ENCODE measurements around the gene SAC3D1.

SAC3D1 gene

DNA sequence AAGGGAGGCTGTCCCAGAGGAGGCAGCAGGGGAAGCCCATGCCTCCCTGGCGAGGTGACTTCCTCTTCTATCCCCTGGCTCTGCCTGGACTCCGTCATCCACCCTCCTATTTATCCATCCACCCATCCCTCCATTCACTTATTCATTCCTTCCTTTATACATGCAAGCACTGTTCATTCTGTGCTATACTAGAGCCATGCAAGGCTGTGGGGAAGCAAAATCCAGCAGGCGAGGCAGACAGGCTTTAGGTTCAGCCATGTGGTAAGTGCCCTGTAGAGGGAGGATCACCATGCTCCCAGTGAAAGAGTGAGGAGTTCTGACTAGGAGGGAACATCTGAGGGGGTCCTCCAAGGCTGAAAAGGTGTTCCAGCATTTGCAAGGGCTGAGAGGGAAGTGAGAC is 18.5 kb downstream of the SAC3D1 start:
- DNase-seq (ENCODE audit: low read depth in 1 of 2, low spot score in 1 of 2), result no peak

DNA sequence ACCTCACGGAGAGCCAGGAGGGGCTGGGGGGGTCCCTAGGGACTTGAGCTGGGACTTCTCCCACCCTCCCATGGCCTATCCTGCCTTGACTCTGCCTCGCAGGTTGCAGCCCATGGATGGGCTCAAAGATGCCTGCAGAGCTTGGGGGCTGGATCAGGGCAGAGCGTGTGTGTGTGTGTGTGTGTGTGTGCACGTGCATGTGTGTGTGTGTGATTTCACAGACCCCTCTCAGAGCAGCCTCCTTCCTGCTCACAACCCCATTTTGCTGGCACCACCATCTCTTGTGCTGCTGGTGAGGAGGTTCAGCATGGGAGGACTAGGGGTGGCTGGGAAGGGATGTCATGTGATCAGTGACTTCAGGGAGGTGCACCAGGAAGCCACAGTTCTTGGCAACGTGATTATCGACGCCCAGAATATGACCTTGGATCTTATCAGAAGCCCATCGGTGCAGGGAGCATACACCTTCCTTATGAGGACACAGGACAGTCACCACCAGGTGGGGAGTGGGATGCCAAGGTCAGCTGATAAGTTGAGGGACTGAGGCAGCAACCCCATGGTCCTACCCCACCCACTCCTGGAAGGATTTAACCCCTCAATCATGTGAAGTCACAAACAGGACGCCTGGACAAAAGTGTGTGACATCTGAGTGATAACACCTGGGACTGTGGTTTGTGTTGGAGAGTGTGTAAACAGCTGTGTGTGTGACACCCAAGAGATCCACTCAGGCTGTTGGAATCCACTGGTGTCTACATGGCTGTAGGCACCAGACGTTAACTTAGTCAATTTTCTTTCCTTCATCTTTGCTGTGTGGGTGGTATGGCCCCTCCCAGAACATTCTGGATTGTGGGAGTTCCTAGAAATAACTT is 19.2 kb downstream of the SAC3D1 start:
- no peak for DNase-seq (ENCODE audit: low read depth in 1 of 2, low spot score in 1 of 2)

DNA sequence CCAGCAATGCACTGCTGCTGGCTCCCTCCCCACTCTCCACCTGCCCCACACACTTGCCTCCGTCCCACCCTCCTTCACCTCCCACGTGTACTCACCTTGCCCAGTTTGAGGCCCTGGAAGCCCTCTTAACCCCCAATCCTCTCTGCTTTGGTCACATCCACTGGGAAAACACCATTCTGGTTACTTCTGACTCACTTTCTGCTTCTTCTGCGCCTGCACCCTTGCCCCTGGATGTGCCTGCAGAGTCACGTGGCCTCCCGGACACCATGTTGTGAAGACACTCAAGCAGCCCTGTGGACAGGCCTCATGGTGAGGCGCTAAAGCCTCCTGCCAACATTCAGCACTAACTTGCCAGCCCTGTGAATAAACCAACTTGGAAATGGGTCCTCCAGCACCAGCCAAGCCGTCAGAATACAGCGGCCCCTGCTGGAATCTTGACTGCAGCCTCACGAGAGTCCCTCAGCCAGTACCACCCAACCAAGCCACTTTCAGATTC is 20.0 kb downstream of the SAC3D1 start:
- no peak for DNase-seq (ENCODE audit: low read depth in 1 of 2, low spot score in 1 of 2)

- no peak for DNase-seq (ENCODE audit: low read depth in 1 of 2, low spot score in 1 of 2)
Measured at GRCh38 chr11:65063532-65063931, 22.5 kb downstream of the SAC3D1 start.

- no peak for DNase-seq (ENCODE audit: low read depth in 1 of 2, low spot score in 1 of 2)
Measured at GRCh38 chr11:65064847-65065240, 23.8 kb downstream of the SAC3D1 start.

GRCh38 chr11:65065851-65066250 is 24.8 kb downstream of the SAC3D1 start:
- no peak for DNase-seq (ENCODE audit: low read depth in 1 of 2, low spot score in 1 of 2)

DNA sequence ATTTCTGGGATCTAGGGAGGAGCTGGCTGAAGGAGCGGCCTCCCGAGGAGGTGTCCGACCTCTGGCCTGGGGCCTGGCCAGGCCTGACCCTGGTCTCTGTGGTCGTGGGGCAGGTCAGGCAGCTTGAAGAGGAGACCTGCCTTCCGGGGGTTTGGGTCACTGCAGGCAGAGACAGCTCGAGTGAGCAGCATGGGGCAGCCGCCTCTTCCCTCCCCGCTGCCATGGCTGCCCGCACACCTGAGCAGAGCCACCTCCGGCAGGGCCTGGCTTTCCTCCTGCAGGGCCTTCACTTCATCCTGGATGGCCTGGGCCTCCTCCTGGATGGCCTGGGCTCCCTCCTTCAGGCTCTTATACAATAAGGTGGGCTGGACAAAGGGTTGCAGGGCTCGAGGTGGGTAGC is 25.3 kb downstream of the SAC3D1 start:
- DNase-seq (ENCODE audit: low read depth in 1 of 2, low spot score in 1 of 2), result no peak

GRCh38 chr11:65066805-65067291 is 25.8 kb downstream of the SAC3D1 start:
- DNase-seq (ENCODE audit: low read depth in 1 of 2, low spot score in 1 of 2), result no peak

DNA sequence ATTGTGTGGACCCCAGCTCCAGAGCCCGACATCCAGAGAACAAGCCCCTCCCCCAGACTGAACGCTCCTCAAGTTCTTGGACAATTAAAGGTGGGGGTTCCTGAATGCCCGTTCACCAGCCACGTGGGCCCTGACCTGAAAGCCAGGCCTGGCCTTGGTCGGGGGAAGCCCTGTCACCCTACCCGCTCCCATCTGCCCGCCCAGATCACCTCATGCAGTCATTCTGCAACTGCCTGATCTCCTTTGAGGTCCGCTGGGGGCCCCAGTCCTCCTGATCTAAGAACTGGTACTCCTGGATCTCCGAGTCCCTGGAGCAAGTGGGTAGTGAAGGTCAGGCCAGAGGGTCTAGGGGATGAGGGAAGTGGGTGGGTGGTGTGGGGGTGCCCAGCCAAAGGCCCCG is 26.4 kb downstream of the SAC3D1 start:
- DNase-seq (ENCODE audit: low read depth in 1 of 2, low spot score in 1 of 2), result no peak

- DNase-seq (ENCODE audit: low read depth in 1 of 2, low spot score in 1 of 2), result no peak
Measured at GRCh38 chr11:65069217-65069616, 28.2 kb downstream of the SAC3D1 start.

DNA sequence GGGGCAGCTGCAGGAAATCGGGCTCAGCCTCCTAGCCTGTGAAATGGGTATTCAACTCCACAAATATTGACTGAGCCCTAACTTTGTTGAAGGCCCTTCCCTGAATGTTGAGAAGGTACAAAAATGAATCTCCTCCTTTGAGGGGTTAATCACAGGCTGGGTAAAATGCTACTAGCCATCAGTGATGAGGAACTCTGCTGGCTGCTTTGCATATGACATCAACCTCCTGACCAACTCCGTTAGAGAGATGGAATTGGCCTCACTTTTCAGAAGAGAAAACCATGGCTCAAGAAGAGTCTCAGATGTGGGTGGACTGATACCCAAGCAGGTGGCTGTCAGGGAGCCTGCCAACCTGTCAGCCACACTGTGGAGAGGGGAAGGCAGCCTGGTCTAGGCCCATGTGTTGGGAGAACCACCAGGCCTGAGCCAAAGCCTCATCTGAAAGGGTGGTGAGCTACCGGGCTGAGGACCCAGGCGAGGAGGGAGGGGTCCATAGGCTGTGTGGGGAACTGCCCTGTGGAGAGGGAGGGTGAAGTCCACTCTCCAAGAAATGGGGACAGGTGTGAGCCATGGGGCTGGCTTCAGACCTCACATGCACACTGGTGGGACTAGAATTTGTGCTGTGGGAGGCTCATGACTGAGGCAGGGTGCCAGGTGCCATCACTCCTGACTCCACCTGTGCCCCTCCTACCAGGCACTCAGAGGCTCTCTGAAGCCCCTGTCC is 31.1 kb downstream of the SAC3D1 start:
- no peak for DNase-seq (ENCODE audit: low read depth in 1 of 2, low spot score in 1 of 2)

DNA sequence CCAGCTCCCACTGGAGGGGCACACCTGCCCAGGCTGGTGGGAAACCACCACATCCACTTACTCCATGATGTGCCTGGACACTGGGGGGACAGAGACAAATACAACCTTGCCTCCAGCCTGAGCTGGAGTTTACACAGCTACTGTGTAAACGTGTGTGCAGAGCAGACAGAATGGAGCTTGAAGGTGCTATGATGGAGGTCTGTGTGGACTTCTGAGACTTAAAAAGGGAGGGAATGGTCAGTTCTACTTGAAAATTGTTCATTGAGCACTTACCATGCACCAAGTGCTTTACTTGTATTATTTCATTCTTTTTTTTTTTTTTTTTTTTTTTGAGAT is 31.6 kb downstream of the SAC3D1 start:
- DNase-seq (ENCODE audit: low read depth in 1 of 2, low spot score in 1 of 2), result no peak

DNA sequence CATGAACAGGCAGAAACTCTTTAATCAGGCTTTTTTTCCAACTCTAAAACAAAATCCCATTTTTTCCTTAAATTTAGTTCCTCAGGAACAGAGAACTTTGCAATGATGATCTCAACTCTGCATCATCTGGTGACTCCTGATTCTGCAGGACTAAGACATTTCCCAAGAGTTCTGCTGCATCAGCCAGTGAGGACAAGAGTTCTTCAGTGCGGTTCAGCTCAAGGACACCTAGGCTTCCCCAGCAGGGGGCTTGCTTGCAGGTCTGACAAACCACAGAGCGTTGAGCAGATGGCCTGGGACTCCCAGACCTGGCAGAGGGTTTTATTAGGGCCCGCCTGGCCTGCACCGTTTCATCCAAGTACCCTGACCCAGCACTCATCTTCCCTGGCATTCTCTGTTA is 36.4 kb downstream of the SAC3D1 start:
- no peak for DNase-seq (ENCODE audit: low read depth in 1 of 2, low spot score in 1 of 2)

DNA sequence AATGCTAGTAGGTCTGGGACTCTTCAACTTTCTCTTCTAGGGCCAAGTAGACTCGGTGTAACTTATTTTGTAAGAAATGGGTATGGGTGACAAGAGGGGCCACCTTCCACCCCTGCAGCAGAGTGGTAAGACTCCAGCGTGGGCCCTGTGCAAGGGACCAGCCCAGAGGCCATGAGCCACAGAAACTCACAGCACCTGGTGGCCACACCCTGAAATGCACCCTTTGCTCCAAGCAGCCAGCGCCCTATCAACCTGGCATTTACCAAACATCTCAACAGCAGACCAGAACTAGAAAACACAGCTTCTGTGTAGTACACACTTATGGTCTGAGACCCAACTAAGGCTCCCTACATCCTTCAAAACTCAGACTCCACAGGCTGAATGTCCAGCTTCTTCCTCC is 37.1 kb downstream of the SAC3D1 start:
- peak; percentile 54 to 59 for DNase-seq (ENCODE audit: low read depth in 1 of 2, low spot score in 1 of 2)

DNA sequence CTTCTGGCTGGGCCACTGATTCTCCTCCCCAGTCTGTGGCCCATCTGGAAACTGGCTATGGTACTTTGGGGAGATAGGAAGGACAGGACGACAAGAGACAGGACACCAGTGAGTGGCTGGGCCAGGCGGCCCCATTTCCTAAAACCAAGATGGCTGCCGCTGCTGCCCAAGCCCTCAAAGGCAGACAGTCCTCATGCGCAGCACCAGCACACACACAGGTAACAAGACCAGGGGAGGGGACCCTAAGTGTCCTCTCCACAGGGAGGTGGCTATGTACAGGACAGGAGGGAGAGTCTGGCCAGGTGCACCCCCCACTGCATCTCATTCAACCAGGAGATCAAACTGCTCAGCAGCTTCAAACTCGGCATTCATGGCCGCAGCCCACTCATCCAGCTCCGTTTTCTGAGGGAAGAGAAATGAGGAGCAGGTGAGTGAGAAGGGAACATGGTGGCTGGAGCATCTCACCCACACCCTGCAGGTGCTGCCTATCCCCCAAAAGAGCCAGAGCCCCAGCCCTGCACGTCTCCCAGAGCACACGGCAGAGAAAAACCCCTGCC is 37.9 kb downstream of the SAC3D1 start:
- no peak for DNase-seq (ENCODE audit: low read depth in 1 of 2, low spot score in 1 of 2)

- DNase-seq (ENCODE audit: low read depth in 1 of 2, low spot score in 1 of 2), result no peak
Measured at GRCh38 chr11:65083134-65083833, 42.3 kb downstream of the SAC3D1 start.

DNA sequence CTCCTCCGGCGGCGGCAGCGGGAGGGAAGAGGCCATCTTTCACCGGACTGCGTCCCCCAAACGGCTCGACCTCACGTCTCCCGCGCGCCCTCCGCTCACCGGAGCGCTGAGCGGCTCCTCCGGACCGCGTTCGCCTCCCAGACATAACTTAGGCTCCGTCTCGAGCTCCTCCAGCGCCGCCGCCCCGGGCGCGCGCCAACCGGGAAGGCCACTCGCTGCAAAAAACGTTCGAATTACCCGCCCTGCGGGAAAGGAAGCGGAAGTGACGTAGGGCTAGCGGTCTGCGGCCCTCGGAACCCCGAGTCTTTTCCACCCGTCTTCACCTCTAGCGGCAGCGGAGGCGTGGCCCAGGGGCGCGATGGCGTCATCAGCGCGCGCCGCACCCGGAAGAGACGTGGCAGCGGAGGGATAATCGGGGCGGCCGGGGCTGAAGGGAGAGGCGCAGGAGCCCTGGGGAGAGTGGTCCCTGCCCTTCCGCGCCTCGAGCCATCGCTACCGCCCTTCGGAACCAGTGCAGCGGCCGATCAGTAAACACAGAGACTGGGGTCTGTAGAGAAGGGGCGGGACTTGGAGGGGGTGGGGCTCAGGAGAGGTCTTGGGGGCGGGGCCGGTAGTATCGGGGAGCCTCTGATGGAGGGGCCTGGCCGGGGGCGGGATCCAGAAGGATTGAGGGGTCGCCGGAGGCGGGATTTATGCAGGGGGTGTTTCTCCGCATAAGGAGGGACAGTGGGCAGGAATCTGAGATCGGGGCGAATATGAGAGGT is 43.0 kb downstream of the SAC3D1 start, which contains the start of the genes CDCA5 and ZFPL1:
TSS of gene CDCA5 (minus strand) at position 207 of the 764 bp plus-strand sequence. CDS start at position 145, 62 bp downstream.
TSS of gene ZFPL1 (plus strand) at position 389 of the 764 bp plus-strand sequence. CDS start 477 bp downstream, outside the sequence.
- DNase-seq (ENCODE audit: low read depth in 1 of 2, low spot score in 1 of 2), result peak; percentile 89 to 93

DNA sequence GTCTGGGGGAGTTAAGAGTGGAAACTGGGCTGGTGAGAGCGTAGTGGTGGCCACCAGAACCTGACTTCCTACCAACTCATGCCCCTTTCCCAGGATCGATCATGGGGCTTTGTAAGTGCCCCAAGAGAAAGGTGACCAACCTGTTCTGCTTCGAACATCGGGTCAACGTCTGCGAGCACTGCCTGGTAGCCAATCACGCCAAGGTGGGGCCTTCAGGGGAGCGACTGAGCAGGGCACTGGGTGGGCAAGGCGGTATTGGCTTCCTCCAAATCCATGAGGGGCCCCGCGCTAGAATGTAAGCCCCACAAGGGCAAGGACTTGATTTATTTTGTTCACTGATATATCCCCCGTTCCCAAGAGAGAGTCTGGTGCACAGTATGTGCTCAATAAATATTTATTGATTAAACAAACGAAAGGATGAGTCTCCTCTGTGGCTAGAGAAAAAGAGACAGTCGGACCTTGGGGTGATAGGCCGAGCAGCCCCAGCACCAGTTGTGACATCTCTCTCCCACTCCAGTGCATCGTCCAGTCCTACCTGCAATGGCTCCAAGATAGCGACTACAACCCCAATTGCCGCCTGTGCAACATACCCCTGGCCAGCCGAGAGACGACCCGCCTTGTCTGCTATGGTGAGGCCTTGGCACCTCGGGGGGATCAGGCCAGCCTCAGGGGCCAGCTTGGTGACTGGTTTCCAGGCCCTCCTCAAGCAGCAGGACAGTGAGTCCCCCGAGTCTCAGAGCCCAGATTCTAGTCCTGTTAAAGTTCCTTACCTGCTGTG is 43.8 kb downstream of the SAC3D1 start:
- DNase-seq (ENCODE audit: low read depth in 1 of 2, low spot score in 1 of 2), result no peak

- no peak for DNase-seq (ENCODE audit: low read depth in 1 of 2, low spot score in 1 of 2)
Measured at GRCh38 chr11:65085446-65085845, 44.4 kb downstream of the SAC3D1 start.

GRCh38 chr11:65086809-65087208 is 45.8 kb downstream of the SAC3D1 start:
- DNase-seq (ENCODE audit: low read depth in 1 of 2, low spot score in 1 of 2), result no peak

Measured in stimulated activated CD4-positive, alpha-beta T cell treated with anti-CD3 and anti-CD28 coated beads, Interleukin-15, amount 100 ng/mL, for 1 hour (primary cell).